ENCODE results near the gene COL27A1. TPM values are rescaled to one million over a fixed set of nuclear protein-coding genes. Genes with fewer than 3 reads are reported as not detected.

Gene COL27A1
- total and polyA plus RNA-seq, 2 donors = 12.6 to 24.0 TPM

DNA sequence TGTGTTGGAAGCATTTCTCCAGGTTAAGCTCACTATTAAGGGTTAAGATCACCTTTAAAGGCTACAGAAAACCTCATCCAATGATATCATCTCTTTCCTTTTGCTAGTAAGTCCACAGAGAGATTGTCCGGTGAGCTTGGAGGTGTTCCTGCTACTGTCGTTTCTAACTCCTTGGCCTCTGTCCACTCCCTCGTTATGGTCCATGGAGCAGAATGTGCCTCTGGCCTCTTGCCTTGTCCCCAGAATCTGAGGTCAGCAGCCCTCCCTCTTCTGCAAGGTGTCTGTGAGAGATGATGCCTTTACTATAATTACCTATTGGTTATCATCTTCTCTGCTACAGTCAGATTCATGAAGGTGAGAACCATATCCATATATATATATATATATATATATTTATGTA lies 189.4 kb downstream of the COL27A1 start:
- Histone ChIP-seq H3K27ac (ENCODE audit: low read depth in 1 of 2, low read length in 1 of 2) (no peak overlapping the region), H3K36me3 (ENCODE audit: control insufficient read depth in 2 of 2, insufficient read depth in 2 of 2, low read length in 1 of 2) (peaks cover 96 to 98% of the 10 kb centered on the region in 2 donors), H3K9me3 (ENCODE audit: control insufficient read depth in 2 of 2, insufficient read depth in 1 of 2, low read length in 1 of 2) (no peaks in the 10 kb centered on the region), H3K4me1 (ENCODE audit: control insufficient read depth in 2 of 2, insufficient read depth in 2 of 2, low read length in 2 of 2) (peaks cover 0 to 10% of the 10 kb centered on the region in 2 donors), H3K27me3 (ENCODE audit: control insufficient read depth in 2 of 2, insufficient read depth in 1 of 2, low read length in 1 of 2) (no peaks in the 10 kb centered on the region), H3K4me3 (ENCODE audit: low read length in 2 of 2) (no peak overlapping the region)
- DNase-seq (ENCODE audit: low read depth in 6 of 9, low spot score in 9 of 9) = no peak
- 94% methylated on average over 3 of the region's 3 CpGs for WGBS

- Histone ChIP-seq H3K27ac (ENCODE audit: low read depth in 1 of 2, low read length in 1 of 2) (no peak overlapping the region), H3K27me3 (ENCODE audit: control insufficient read depth in 2 of 2, insufficient read depth in 1 of 2, low read length in 1 of 2) (no peaks in the 10 kb centered on the region), H3K9me3 (ENCODE audit: control insufficient read depth in 2 of 2, insufficient read depth in 1 of 2, low read length in 1 of 2) (no peaks in the 10 kb centered on the region), H3K4me3 (ENCODE audit: low read length in 2 of 2) (no peak overlapping the region), H3K4me1 (ENCODE audit: control insufficient read depth in 2 of 2, insufficient read depth in 2 of 2, low read length in 2 of 2) (peaks cover 0 to 14% of the 10 kb centered on the region in 2 donors), H3K36me3 (ENCODE audit: control insufficient read depth in 2 of 2, insufficient read depth in 2 of 2, low read length in 1 of 2) (peaks cover 96 to 98% of the 10 kb centered on the region in 2 donors)
- 97% methylated on average over 7 of the region's 7 CpGs for WGBS
- no peak for DNase-seq (ENCODE audit: low read depth in 6 of 9, low spot score in 9 of 9)
These were observed 190.2 kb downstream of the COL27A1 start for GRCh38 chr9:114345493-114346065.

DNA sequence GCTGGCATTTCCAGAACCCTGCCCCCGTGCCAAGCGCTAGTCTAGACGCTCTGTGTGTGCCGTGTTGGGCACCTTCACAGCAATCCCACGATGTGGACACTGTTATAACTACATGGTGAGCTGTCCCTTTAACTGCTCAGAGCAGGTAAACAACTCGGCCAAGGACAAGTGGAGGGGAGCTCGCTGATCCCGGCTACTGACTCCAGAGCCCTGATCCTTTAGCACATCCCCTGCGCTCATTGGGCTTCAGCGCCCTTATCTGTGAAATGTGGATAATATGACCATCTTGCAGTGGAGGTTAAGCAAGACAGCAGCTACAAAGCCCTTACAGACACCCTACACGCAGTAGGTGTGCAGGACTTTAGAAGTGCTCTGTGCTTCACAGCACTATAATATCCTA lies 190.8 kb downstream of the COL27A1 start:
- DNase-seq (ENCODE audit: low read depth in 6 of 9, low spot score in 9 of 9) = no peak
- no peaks in the 10 kb centered on the region for H3K27me3 ChIP-seq (ENCODE audit: control insufficient read depth in 2 of 2, insufficient read depth in 1 of 2, low read length in 1 of 2)
- H3K9me3 ChIP-seq (ENCODE audit: control insufficient read depth in 2 of 2, insufficient read depth in 1 of 2, low read length in 1 of 2) = no peaks in the 10 kb centered on the region
- peaks cover 96 to 98% of the 10 kb centered on the region in 2 donors for H3K36me3 ChIP-seq (ENCODE audit: control insufficient read depth in 2 of 2, insufficient read depth in 2 of 2, low read length in 1 of 2)
- no peak overlapping the region for H3K4me3 ChIP-seq (ENCODE audit: low read length in 2 of 2)
- H3K27ac ChIP-seq (ENCODE audit: low read depth in 1 of 2, low read length in 1 of 2) = no peak overlapping the region
- H3K4me1 ChIP-seq (ENCODE audit: control insufficient read depth in 2 of 2, insufficient read depth in 2 of 2, low read length in 2 of 2) = peaks cover 0 to 14% of the 10 kb centered on the region in 2 donors
- WGBS = 92% methylated on average over 11 of the region's 11 CpGs

DNA sequence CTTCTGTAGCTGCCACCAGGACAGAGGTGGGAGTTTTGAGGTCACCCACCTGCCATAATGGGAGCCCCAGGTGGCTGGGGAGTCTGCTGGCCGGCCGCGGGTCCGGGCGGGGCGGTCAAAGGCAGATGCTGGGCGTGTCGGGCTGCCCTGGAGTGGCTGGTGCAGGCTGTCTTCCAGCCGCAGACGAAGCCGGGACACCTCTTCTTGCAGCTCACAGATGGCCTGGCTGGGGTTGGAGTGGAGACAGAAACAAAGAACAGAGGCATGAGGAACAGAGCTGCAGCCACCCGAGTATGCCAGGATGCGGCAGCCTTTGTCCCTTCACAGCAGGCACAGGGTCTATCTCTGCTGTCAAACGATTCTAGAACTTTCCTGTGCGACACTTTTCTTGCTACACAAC lies 192.3 kb downstream of the COL27A1 start:
- Histone ChIP-seq H3K27me3 (ENCODE audit: control insufficient read depth in 2 of 2, insufficient read depth in 1 of 2, low read length in 1 of 2) (no peaks in the 10 kb centered on the region), H3K9me3 (ENCODE audit: control insufficient read depth in 2 of 2, insufficient read depth in 1 of 2, low read length in 1 of 2) (no peaks in the 10 kb centered on the region), H3K4me1 (ENCODE audit: control insufficient read depth in 2 of 2, insufficient read depth in 2 of 2, low read length in 2 of 2) (peaks cover 0 to 14% of the 10 kb centered on the region in 2 donors), H3K36me3 (ENCODE audit: control insufficient read depth in 2 of 2, insufficient read depth in 2 of 2, low read length in 1 of 2) (peaks cover 95 to 97% of the 10 kb centered on the region in 2 donors), H3K4me3 (ENCODE audit: low read length in 2 of 2) (no peak overlapping the region), H3K27ac (ENCODE audit: low read depth in 1 of 2, low read length in 1 of 2) (no peak overlapping the region)
- 98% methylated on average over 15 of the region's 15 CpGs for WGBS
- no peak for DNase-seq (ENCODE audit: low read depth in 6 of 9, low spot score in 9 of 9)

GRCh38 chr9:114348261-114348905 lies 193.0 kb downstream of the COL27A1 start:
- Histone ChIP-seq H3K36me3 (ENCODE audit: control insufficient read depth in 2 of 2, insufficient read depth in 2 of 2, low read length in 1 of 2) (peaks cover 95 to 97% of the 10 kb centered on the region in 2 donors), H3K9me3 (ENCODE audit: control insufficient read depth in 2 of 2, insufficient read depth in 1 of 2, low read length in 1 of 2) (no peaks in the 10 kb centered on the region), H3K4me1 (ENCODE audit: control insufficient read depth in 2 of 2, insufficient read depth in 2 of 2, low read length in 2 of 2) (peaks cover 0 to 14% of the 10 kb centered on the region in 2 donors), H3K27me3 (ENCODE audit: control insufficient read depth in 2 of 2, insufficient read depth in 1 of 2, low read length in 1 of 2) (no peaks in the 10 kb centered on the region), H3K4me3 (ENCODE audit: low read length in 2 of 2) (no peak overlapping the region), H3K27ac (ENCODE audit: low read depth in 1 of 2, low read length in 1 of 2) (peak overlapping the region; percentile 23 to 47)
- 95% methylated on average over 12 of the region's 12 CpGs for WGBS
- DNase-seq (ENCODE audit: low read depth in 6 of 9, low spot score in 9 of 9) = no peak

DNA sequence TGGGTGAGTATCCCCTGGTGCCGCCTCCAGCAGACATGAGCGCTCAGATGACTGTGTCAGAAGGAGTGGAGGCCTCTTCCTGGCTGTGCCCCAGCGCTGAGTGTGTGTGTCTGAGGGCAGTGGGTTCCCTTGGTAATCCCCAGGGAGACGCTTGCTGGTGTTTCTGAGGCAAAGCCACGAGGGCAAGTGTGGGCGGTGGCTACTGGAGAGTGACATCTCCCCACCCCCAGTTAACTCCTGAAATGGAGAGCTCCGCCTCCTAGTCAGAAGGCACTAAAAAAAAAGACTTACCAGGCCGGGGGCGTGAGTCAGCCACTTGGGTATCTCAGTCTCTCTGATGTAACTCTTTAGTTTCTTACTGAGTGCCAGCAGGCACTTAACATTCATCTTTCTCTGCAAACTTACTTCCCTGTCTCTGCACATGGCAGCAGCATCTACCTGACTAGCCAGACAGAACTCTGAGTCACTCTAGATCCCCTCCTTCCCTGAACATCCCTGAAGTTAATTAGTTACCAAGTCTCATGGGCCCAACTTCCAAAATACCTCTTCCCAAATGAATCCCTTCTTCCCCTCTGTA lies 193.7 kb downstream of the COL27A1 start:
- Histone ChIP-seq H3K36me3 (ENCODE audit: control insufficient read depth in 2 of 2, insufficient read depth in 2 of 2, low read length in 1 of 2) (peaks cover 93% of the 10 kb centered on the region in 2 donors), H3K27me3 (ENCODE audit: control insufficient read depth in 2 of 2, insufficient read depth in 1 of 2, low read length in 1 of 2) (no peaks in the 10 kb centered on the region), H3K4me3 (ENCODE audit: low read length in 2 of 2) (no peak overlapping the region), H3K27ac (ENCODE audit: low read depth in 1 of 2, low read length in 1 of 2) (peak overlapping the region; percentile 23 to 47), H3K4me1 (ENCODE audit: control insufficient read depth in 2 of 2, insufficient read depth in 2 of 2, low read length in 2 of 2) (peaks cover 0 to 14% of the 10 kb centered on the region in 2 donors), H3K9me3 (ENCODE audit: control insufficient read depth in 2 of 2, insufficient read depth in 1 of 2, low read length in 1 of 2) (no peaks in the 10 kb centered on the region)
- 60% methylated on average over 9 of the region's 9 CpGs for WGBS
- DNase-seq (ENCODE audit: low read depth in 6 of 9, low spot score in 9 of 9) = peak in 3 of 9 donors; percentile 25 to 61 (median 29)

GRCh38 chr9:114349713-114350480 lies 194.6 kb downstream of the COL27A1 start:
- DNase-seq (ENCODE audit: low read depth in 6 of 9, low spot score in 9 of 9) = no peak
- 95% methylated on average over 10 of the region's 10 CpGs for WGBS
- H3K9me3 ChIP-seq (ENCODE audit: control insufficient read depth in 2 of 2, insufficient read depth in 1 of 2, low read length in 1 of 2) = no peaks in the 10 kb centered on the region
- peaks cover 0 to 14% of the 10 kb centered on the region in 2 donors for H3K4me1 ChIP-seq (ENCODE audit: control insufficient read depth in 2 of 2, insufficient read depth in 2 of 2, low read length in 2 of 2)
- no peaks in the 10 kb centered on the region for H3K27me3 ChIP-seq (ENCODE audit: control insufficient read depth in 2 of 2, insufficient read depth in 1 of 2, low read length in 1 of 2)
- H3K4me3 ChIP-seq (ENCODE audit: low read length in 2 of 2) = no peak overlapping the region
- peaks cover 90 to 91% of the 10 kb centered on the region in 2 donors for H3K36me3 ChIP-seq (ENCODE audit: control insufficient read depth in 2 of 2, insufficient read depth in 2 of 2, low read length in 1 of 2)
- H3K27ac ChIP-seq (ENCODE audit: low read depth in 1 of 2, low read length in 1 of 2) = peak overlapping the region in 1 of 2 donors; percentile 37

DNA sequence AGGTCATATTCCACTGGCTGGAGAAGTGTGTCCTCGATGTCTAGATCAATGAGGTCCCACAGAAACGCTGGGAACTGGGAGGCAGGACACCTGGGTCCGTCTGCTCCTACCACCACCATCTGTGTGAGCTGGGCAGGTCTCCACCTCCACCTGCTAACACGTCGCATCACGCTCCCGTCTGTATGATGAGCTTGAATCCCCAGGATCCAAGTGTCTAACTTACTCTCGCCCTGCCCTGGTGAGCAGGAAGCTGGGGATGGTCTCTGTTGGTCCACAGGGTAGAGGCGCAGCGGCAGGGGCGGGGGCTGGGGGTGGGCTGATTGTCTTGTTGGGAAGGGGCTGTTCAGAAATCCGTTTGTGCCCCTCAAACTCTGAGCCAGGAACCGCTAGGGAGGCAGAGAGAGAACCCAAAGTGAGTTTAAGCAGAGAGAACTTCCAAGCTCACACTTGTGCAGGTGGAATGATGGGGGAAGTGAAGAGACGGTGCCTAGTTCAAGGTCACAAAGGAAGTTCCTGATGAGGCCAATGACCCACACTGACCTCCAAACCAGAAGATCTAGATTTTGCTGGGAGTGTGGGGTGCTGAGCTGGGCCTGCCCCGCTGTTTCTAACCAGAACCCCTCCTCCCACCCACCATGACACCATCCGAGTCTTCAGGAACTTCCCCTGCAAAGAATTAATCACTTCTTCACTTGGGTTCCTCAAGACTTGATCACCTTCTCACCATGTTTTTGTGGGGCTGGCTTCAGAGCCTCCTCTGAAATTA lies 195.5 kb downstream of the COL27A1 start:
- peaks cover 89 to 91% of the 10 kb centered on the region in 2 donors for H3K36me3 ChIP-seq (ENCODE audit: control insufficient read depth in 2 of 2, insufficient read depth in 2 of 2, low read length in 1 of 2)
- WGBS = 98% methylated on average over 16 of the region's 16 CpGs
- H3K27ac ChIP-seq (ENCODE audit: low read depth in 1 of 2, low read length in 1 of 2) = peak overlapping the region in 1 of 2 donors; percentile 36
- peaks cover 0 to 14% of the 10 kb centered on the region in 2 donors for H3K4me1 ChIP-seq (ENCODE audit: control insufficient read depth in 2 of 2, insufficient read depth in 2 of 2, low read length in 2 of 2)
- no peaks in the 10 kb centered on the region for H3K27me3 ChIP-seq (ENCODE audit: control insufficient read depth in 2 of 2, insufficient read depth in 1 of 2, low read length in 1 of 2)
- H3K9me3 ChIP-seq (ENCODE audit: control insufficient read depth in 2 of 2, insufficient read depth in 1 of 2, low read length in 1 of 2) = no peaks in the 10 kb centered on the region
- no peak overlapping the region for H3K4me3 ChIP-seq (ENCODE audit: low read length in 2 of 2)
- no peak for DNase-seq (ENCODE audit: low read depth in 6 of 9, low spot score in 9 of 9)
